H1 (cell line): ENCODE results near the gene IDH2. TPM values are rescaled to one million over a fixed set of nuclear protein-coding genes. Genes with fewer than 3 reads are reported as not detected.

Experiments
- CTCF ChIA-PET: fragments of 300-600 bp; sonication (Branson Sonifier 250); formaldehyde crosslinking; loops from one replicate; lab custom pipeline; 2021; ENCODE audit not compliant: partially characterized antibody; lab: Charles Lee
- POLR2A ChIA-PET: fragments of 300-600 bp; sonication (Branson Sonifier 250); formaldehyde crosslinking; loops from one replicate; lab custom pipeline; 2021; ENCODE audit warnings: inconsistent platforms; ENCODE audit not compliant: partially characterized antibody; lab: Charles Lee
- DNase-seq, 2 experiments: peaks; one replicate each; pipeline versions ENCODE4 v3.0.0 to v3.0.0-alpha.2; 2010 to 2022; ENCODE audit warnings: low spot score in 2 of 2, low read depth in 1 of 2, mixed read lengths in 1 of 2
- FAIRE-seq: peaks from 2 replicates; lab custom pipeline; 2011; peaks lifted over from hg19 to GRCh38; lab: Jason Lieb, UNC
- H2AFZ ChIP-seq: 2 replicates; pipeline ENCODE4 v1.8.1; 2012; ENCODE audit warnings: low read length, inconsistent platforms
- H2AK5ac ChIP-seq: 2 replicates; pipeline ENCODE4 v1.6.1; 2013; ENCODE audit warnings: low read depth, low read length
- H2BK120ac ChIP-seq: replicated peaks from 2 replicates; pipeline ENCODE3; 2013; ENCODE audit warnings: low read depth, low read length, inconsistent platforms
- H2BK12ac ChIP-seq: 2 replicates; pipeline ENCODE4 v1.6.1; 2013; ENCODE audit warnings: low read depth, low read length
- H2BK15ac ChIP-seq: 2 replicates; pipeline ENCODE4 v1.6.1; 2013; ENCODE audit warnings: low read length
- H2BK20ac ChIP-seq: 2 replicates; pipeline ENCODE4 v1.6.1; 2013; ENCODE audit warnings: low read length
- H2BK5ac ChIP-seq: 2 replicates; pipeline ENCODE4 v1.6.1; 2013; ENCODE audit warnings: low read depth, low read length
- H3K14ac ChIP-seq: 2 replicates; pipeline ENCODE4 v1.6.1; 2013; ENCODE audit warnings: inconsistent platforms; ENCODE audit not compliant: insufficient read length
- H3K18ac ChIP-seq: 2 replicates; pipeline ENCODE4 v1.6.1; 2013; ENCODE audit warnings: low read length; ENCODE audit errors: extremely low read depth
- H3K23ac ChIP-seq: 2 replicates; pipeline ENCODE4 v1.6.1; 2013; ENCODE audit warnings: inconsistent platforms; ENCODE audit not compliant: insufficient read length
- H3K23me2 ChIP-seq: 2 replicates; pipeline ENCODE4 v1.6.1; 2013; ENCODE audit warnings: low read depth, low read length
- H3K27ac ChIP-seq: 2 replicates; pipeline ENCODE4 v1.6.1; 2011; ENCODE audit warnings: low read depth, low read length, inconsistent platforms
- H3K27me3 ChIP-seq, 4 experiments: replicated peaks in 1 of 4; 1 replicate in 1 of 4; 2 replicates in 3 of 4; pipeline versions ENCODE4 v1.6.1 to v1.8.1; 2011 to 2013; ENCODE audit warnings: low read length in 3 of 4, mild to moderate bottlenecking in 3 of 4, inconsistent platforms in 2 of 4, mixed read lengths in 2 of 4, moderate library complexity in 1 of 4; ENCODE audit not compliant: control insufficient read depth in 3 of 4, insufficient read depth in 3 of 4; ENCODE audit errors: extremely low read depth in 1 of 4
- H3K36me3 ChIP-seq, 4 experiments: 2 replicates each; pipeline versions ENCODE4 v1.6.1 to v1.8.1; 2011 to 2013; ENCODE audit warnings: mild to moderate bottlenecking in 4 of 4, low read length in 3 of 4, moderate library complexity in 2 of 4, control low read depth in 1 of 4, inconsistent platforms in 1 of 4; ENCODE audit not compliant: insufficient read depth in 4 of 4, control insufficient read depth in 2 of 4
- H3K4ac ChIP-seq: replicated peaks from 2 replicates; pipeline ENCODE3; 2013; ENCODE audit warnings: low read length, low read depth, mixed read lengths, inconsistent platforms; ENCODE audit not compliant: insufficient read length
- H3K4me1 ChIP-seq, 4 experiments: replicated peaks in 1 of 4; 1 replicate in 1 of 4; 2 replicates in 3 of 4; pipeline versions ENCODE4 v1.6.1 to v1.8.1; 2011 to 2013; ENCODE audit warnings: low read length in 3 of 4, inconsistent platforms in 2 of 4, mixed read lengths in 1 of 4; ENCODE audit not compliant: insufficient read depth in 4 of 4, control insufficient read depth in 3 of 4
- H3K4me2 ChIP-seq, 2 experiments: 2 replicates each; pipeline versions ENCODE4 v1.6.1 to v1.8.1; 2011 to 2013; ENCODE audit warnings: low read depth in 2 of 2, low read length in 2 of 2, control low read depth in 1 of 2, inconsistent platforms in 1 of 2, mild to moderate bottlenecking in 1 of 2; ENCODE audit not compliant: insufficient read depth in 1 of 2
- H3K4me3 ChIP-seq, 4 experiments: fragments of 200-600, 300-600 bp in 1 of 4; sonication (generic), shearing (Covaris generic), sonication (Bioruptor Twin) in 1 of 4; 2 replicates each; pipeline versions ENCODE4 v1.5.1 to v1.8.1; 2011 to 2016; ENCODE audit warnings: low read length in 4 of 4, low read depth in 3 of 4, control low read depth in 2 of 4, inconsistent platforms in 2 of 4, mild to moderate bottlenecking in 2 of 4, mixed read lengths in 1 of 4, moderate library complexity in 1 of 4; ENCODE audit not compliant: insufficient read depth in 2 of 4; ENCODE audit errors: extremely low read depth in 1 of 4
- H3K56ac ChIP-seq: replicated peaks from 2 replicates; pipeline ENCODE3; 2013; ENCODE audit warnings: low read depth, mild to moderate bottlenecking, mixed read lengths, low read length, inconsistent platforms; ENCODE audit not compliant: insufficient read length
- H3K79me1 ChIP-seq: 2 replicates; pipeline ENCODE4 v1.6.1; 2013; ENCODE audit warnings: low read depth, low read length, control low read depth
- H3K79me2 ChIP-seq, 2 experiments: 2 replicates each; pipeline versions ENCODE4 v1.6.1 to v1.8.1; 2012 to 2013; ENCODE audit warnings: low read length in 2 of 2, mild to moderate bottlenecking in 2 of 2, inconsistent platforms in 1 of 2; ENCODE audit not compliant: insufficient read depth in 2 of 2, control insufficient read depth in 1 of 2
- H3K9ac ChIP-seq, 4 experiments: replicated peaks in 1 of 4; 1 replicate in 1 of 4; 2 replicates in 3 of 4; pipeline versions ENCODE4 v1.6.1 to v1.8.1; 2011 to 2013; ENCODE audit warnings: low read depth in 3 of 4, low read length in 3 of 4, control low read depth in 2 of 4, mild to moderate bottlenecking in 2 of 4, moderate library complexity in 2 of 4, inconsistent platforms in 1 of 4; ENCODE audit errors: extremely low read depth in 1 of 4
- H3K9me3 ChIP-seq, 2 experiments: 2 replicates each; pipeline versions ENCODE4 v1.6.1 to v1.8.1; 2012 to 2013; ENCODE audit warnings: mild to moderate bottlenecking in 2 of 2, moderate library complexity in 2 of 2, control low read depth in 1 of 2, inconsistent platforms in 1 of 2, low read depth in 1 of 2, low read length in 1 of 2, mixed read lengths in 1 of 2; ENCODE audit not compliant: insufficient read depth in 2 of 2
- H4K20me1 ChIP-seq, 2 experiments: replicated peaks in 1 of 2; 2 replicates each; pipeline versions ENCODE3 to v1.8.1; 2011 to 2013; ENCODE audit warnings: inconsistent platforms in 2 of 2, low read length in 2 of 2, mild to moderate bottlenecking in 1 of 2; ENCODE audit not compliant: insufficient read depth in 2 of 2, control insufficient read depth in 1 of 2
- H4K5ac ChIP-seq: 2 replicates; pipeline ENCODE4 v1.6.1; 2013; ENCODE audit warnings: low read length, low read depth, mixed read lengths, inconsistent platforms; ENCODE audit not compliant: insufficient read length
- H4K8ac ChIP-seq: 2 replicates; pipeline ENCODE4 v1.8.0; 2013; ENCODE audit warnings: mild to moderate bottlenecking, moderate library complexity, low read length, inconsistent platforms; ENCODE audit not compliant: insufficient read depth; ENCODE audit errors: extremely low read depth
- H4K91ac ChIP-seq: replicated peaks from 2 replicates; pipeline ENCODE3; 2013; ENCODE audit warnings: low read length, mixed read lengths, inconsistent platforms; ENCODE audit not compliant: insufficient read length
- HDAC2 ChIP-seq, 2 experiments: fragments of 300-600 bp in 1 of 2; sonication (generic) in 1 of 2; IDR thresholded peaks; 2 replicates each; pipeline ENCODE4 v1.6.1; 2011 to 2012; ENCODE audit warnings: low read depth in 2 of 2, low read length in 2 of 2, mild to moderate bottlenecking in 2 of 2, moderate library complexity in 2 of 2, borderline replicate concordance in 1 of 2, inconsistent platforms in 1 of 2
- MAX ChIP-seq: IDR thresholded peaks from 2 replicates; pipeline ENCODE4 v1.6.1; 2012; ENCODE audit warnings: inconsistent platforms
- RBBP5 ChIP-seq: IDR thresholded peaks from 2 replicates; pipeline ENCODE4 v1.7.1; 2012; ENCODE audit warnings: low read depth, mild to moderate bottlenecking, inconsistent platforms, low read length, moderate library complexity, borderline replicate concordance
- TAF1 ChIP-seq: IDR thresholded peaks from 2 replicates; pipeline ENCODE4 v1.6.1; 2011; ENCODE audit warnings: mild to moderate bottlenecking, low read depth, low read length
- WGBS, 2 experiments: shearing (Covaris generic) in 1 of 2; methylation state at CpG; one replicate each; pipeline versions ENCODE4 v1.1.6 to v1.1.7; 2013 to 2015; ENCODE audit warnings: low lambda C conversion rate in 2 of 2, mixed read lengths in 2 of 2, inconsistent platforms in 1 of 2, low coverage in 1 of 2, missing lambda C conversion rate in 1 of 2; ENCODE audit not compliant: insufficient replicate concordance in 2 of 2, insufficient coverage in 1 of 2, insufficient read length in 1 of 2; ENCODE audit errors: extremely low coverage in 1 of 2, missing lambda C conversion rate in 1 of 2; 5-methylcytosine and 5-hydroxymethylcytosine counted together
- polyA plus RNA-seq, 7 experiments: library from polyadenylated mRNA; depleted of rRNA in 3 of 7; stranded (reverse) in 5 of 7; unstranded in 2 of 7; fragments of >200 nt in 5 of 7; fragments of 200-250 nt in 2 of 7; gene quantifications; 1 replicate in 5 of 7; 2 replicates in 1 of 7; 4 replicates in 1 of 7; pipeline versions ENCODE4 v1.2.1 to v1.2.3, GENCODE V29; 2011 to 2013; ENCODE audit warnings: missing spikeins in 2 of 7, mixed read lengths in 2 of 7
- total RNA-seq: library from RNA; stranded (reverse); fragmentation: NEBNext Ultra II Directional; extraction: Animal tissue kit (Norgen Biotek cat#: 25700); gene quantifications from 2 replicates; pipeline ENCODE4 v1.2.1, GENCODE V29; 2021

Gene IDH2
- total and polyA plus RNA-seq, 2 of the 8 experiments (the other 6 are each of a cell fraction or from before 2014, with no cell fraction given) = 64.2 to 84.6 TPM

GRCh38 chr15:90126022-90126421 lies 23.8 kb upstream of the IDH2 start:
- Histone ChIP-seq H4K91ac (no peak overlapping the region), H3K9me3 (no peaks in the 10 kb centered on the region), H3K9ac (no peak overlapping the region), H3K79me2 (no peaks in the 10 kb centered on the region), H3K4me3 (no peak overlapping the region), H3K27ac (no peak overlapping the region), H4K8ac (no peak overlapping the region), H2BK5ac (no peak overlapping the region), H3K4ac (no peak overlapping the region), H3K23ac (no peak overlapping the region), H4K20me1 (no peaks in the 10 kb centered on the region), H3K4me2 (no peak overlapping the region), H3K56ac (no peak overlapping the region), H4K5ac (no peak overlapping the region), H2BK120ac (no peak overlapping the region), H2BK15ac (no peak overlapping the region), H3K4me1 (peaks cover 0 to 8% (median 3%) of the 10 kb centered on the region in 4 experiments; a peak in 3 of 7 replicates), H3K79me1 (no peaks in the 10 kb centered on the region), H3K27me3 (no peaks in the 10 kb centered on the region), H2AK5ac (no peak overlapping the region), H3K14ac (no peak overlapping the region), H2BK20ac (no peak overlapping the region), H3K36me3 (no peaks in the 10 kb centered on the region), H2BK12ac (no peak overlapping the region), H3K18ac (no peak overlapping the region), H2AFZ (no peak overlapping the region), H3K23me2 (no peaks in the 10 kb centered on the region)
- TF ChIP-seq RBBP5 (no peak), MAX (no peak), TAF1 (no peak), HDAC2 (IDR thresholded peaks at IDR 0.05; ENCODE audit: borderline replicate concordance in 1 of 2, low read depth in 2 of 2, low read length in 2 of 2) (no peak)
- ChIA-PET POLR2A (interaction anchor here (0.6 to 1.4 kb wide), 4 partner anchors 19 to 355 kb away, joined by 3 to 4 read pairs (median 3); partner anchors contain the start of gene IDH2), CTCF (interaction anchor here (0.7 to 3.4 kb wide), 4 partner anchors 17 to 61 kb away, joined by 3 to 15 read pairs (median 4); no protein-coding TSS in a partner anchor)
- FAIRE-seq = no peak
- 90% methylated on average over 6 of the region's 6 CpGs; no CpG with 5 or more reads in 1 of the 2 experiments for WGBS, 2 experiments
- no peak for DNase-seq
